ENCODE data around the gene FAM227B. TPM values are rescaled to one million over a fixed set of nuclear protein-coding genes. Genes with fewer than 3 reads are reported as not detected.
"Not testable (repeated sequence)": the region's sequence is repeated elsewhere in the genome, so short reads cannot be mapped to it uniquely, and the experiment has no call there.

FAM227B gene
- total and polyA plus RNA-seq, 3 experiments from 2014 or later: 4.9 to 20.4 (median 5.6) TPM

- H3K4me3 Mint-ChIP-seq; H3K27me3 Mint-ChIP-seq; H3K9me3 ChIP-seq (ENCODE audit: low read length); H3K27me3 ChIP-seq (ENCODE audit: insufficient read depth, low read length, poor library complexity, severe bottlenecking); H3K4me1 ChIP-seq (ENCODE audit: insufficient read depth, low read length); H3K36me3 ChIP-seq (ENCODE audit: insufficient read depth, low read length); H3K4me3 ChIP-seq (ENCODE audit: low read length); POLR2A ChIA-PET; H3K27ac ChIP-seq (ENCODE audit: low read depth, low read length); DNase-seq; H3K4me1 Mint-ChIP-seq; H3K9me3 Mint-ChIP-seq; H3K36me3 Mint-ChIP-seq; CTCF ChIA-PET: not testable (repeated sequence)
- peak overlapping the region in 1 of 8 donors; percentile 50 for H3K27ac Mint-ChIP-seq
These were observed 135.2 kb downstream of the FAM227B start for GRCh38 chr15:49485401-49485800.

GRCh38 chr15:49478982-49479381, 141.6 kb downstream of the FAM227B start:
- H3K4me3 Mint-ChIP-seq; H3K9me3 ChIP-seq (ENCODE audit: low read length); H3K27me3 ChIP-seq (ENCODE audit: insufficient read depth, low read length, poor library complexity, severe bottlenecking); H3K27me3 Mint-ChIP-seq; H3K4me1 ChIP-seq (ENCODE audit: insufficient read depth, low read length); H3K27ac Mint-ChIP-seq; DNase-seq; CTCF ChIA-PET; H3K4me1 Mint-ChIP-seq; H3K36me3 Mint-ChIP-seq; H3K27ac ChIP-seq (ENCODE audit: low read depth, low read length); H3K36me3 ChIP-seq (ENCODE audit: insufficient read depth, low read length); H3K9me3 Mint-ChIP-seq; H3K4me3 ChIP-seq (ENCODE audit: low read length); POLR2A ChIA-PET: not testable (repeated sequence)

GRCh38 chr15:49478021-49478420, 142.6 kb downstream of the FAM227B start:
- H3K36me3 ChIP-seq (ENCODE audit: insufficient read depth, low read length); H3K27ac ChIP-seq (ENCODE audit: low read depth, low read length); CTCF ChIA-PET; H3K36me3 Mint-ChIP-seq; DNase-seq; H3K9me3 ChIP-seq (ENCODE audit: low read length); H3K4me1 ChIP-seq (ENCODE audit: insufficient read depth, low read length); POLR2A ChIA-PET; H3K4me1 Mint-ChIP-seq; H3K4me3 ChIP-seq (ENCODE audit: low read length); H3K27me3 ChIP-seq (ENCODE audit: insufficient read depth, low read length, poor library complexity, severe bottlenecking); H3K27me3 Mint-ChIP-seq; H3K9me3 Mint-ChIP-seq; H3K4me3 Mint-ChIP-seq: not testable (repeated sequence)
- H3K27ac Mint-ChIP-seq: peak overlapping the region in 1 of 8 donors; percentile 50

GRCh38 chr15:49473031-49473430, 147.6 kb downstream of the FAM227B start:
- H3K4me3 ChIP-seq (ENCODE audit: low read length): no peak overlapping the region
- Mint-ChIP-seq H3K9me3 (no peaks in the 10 kb centered on the region), H3K27me3 (no peaks in the 10 kb centered on the region), H3K4me1 (peaks cover 3 to 8% (median 5%) of the 10 kb centered on the region in 3 donors), H3K4me3 (no peak overlapping the region), H3K27ac (no peak overlapping the region), H3K36me3 (no peaks in the 10 kb centered on the region)
- no peaks in the 10 kb centered on the region for H3K9me3 ChIP-seq (ENCODE audit: low read length)
- no peak overlapping the region for H3K27ac ChIP-seq (ENCODE audit: low read depth, low read length)
- ChIA-PET CTCF (no interaction called here), POLR2A (no interaction called here)
- no peaks in the 10 kb centered on the region for H3K27me3 ChIP-seq (ENCODE audit: insufficient read depth, low read length, poor library complexity, severe bottlenecking)
- no peak for DNase-seq
- no peaks in the 10 kb centered on the region for H3K36me3 ChIP-seq (ENCODE audit: insufficient read depth, low read length)
- H3K4me1 ChIP-seq (ENCODE audit: insufficient read depth, low read length): no peaks in the 10 kb centered on the region

- no peak overlapping the region for H3K27ac ChIP-seq (ENCODE audit: low read depth, low read length)
- Mint-ChIP-seq H3K4me3 (no peak overlapping the region), H3K27me3 (no peaks in the 10 kb centered on the region), H3K4me1 (peaks cover 3 to 8% (median 6%) of the 10 kb centered on the region in 3 donors), H3K9me3 (no peaks in the 10 kb centered on the region), H3K27ac (no peak overlapping the region), H3K36me3 (no peaks in the 10 kb centered on the region)
- H3K9me3 ChIP-seq (ENCODE audit: low read length): no peaks in the 10 kb centered on the region
- no peak for DNase-seq
- H3K36me3 ChIP-seq (ENCODE audit: insufficient read depth, low read length): no peaks in the 10 kb centered on the region
- CTCF ChIA-PET: interaction anchor here (0.6 to 1.5 kb wide), 3 partner anchors 25 to 545 kb away, joined by 3 to 5 read pairs (median 3); no protein-coding TSS in a partner anchor
- POLR2A ChIA-PET: interaction anchor here (0.6 kb wide), 1 partner anchor 768 kb away, joined by 6 read pairs; no protein-coding TSS in a partner anchor
- no peaks in the 10 kb centered on the region for H3K4me1 ChIP-seq (ENCODE audit: insufficient read depth, low read length)
- H3K27me3 ChIP-seq (ENCODE audit: insufficient read depth, low read length, poor library complexity, severe bottlenecking): no peaks in the 10 kb centered on the region
- no peak overlapping the region for H3K4me3 ChIP-seq (ENCODE audit: low read length)
These were observed 148.3 kb downstream of the FAM227B start for GRCh38 chr15:49472338-49472737.

- peaks cover 5 to 14% (median 12%) of the 10 kb centered on the region in 3 donors for H3K4me1 Mint-ChIP-seq
- Histone ChIP-seq H3K27me3 (ENCODE audit: insufficient read depth, low read length, poor library complexity, severe bottlenecking) (no peaks in the 10 kb centered on the region), H3K4me3 (ENCODE audit: low read length) (no peak overlapping the region), H3K9me3 (ENCODE audit: low read length) (no peaks in the 10 kb centered on the region), H3K27ac (ENCODE audit: low read depth, low read length) (no peak overlapping the region), H3K36me3 (ENCODE audit: insufficient read depth, low read length) (no peaks in the 10 kb centered on the region), H3K4me1 (ENCODE audit: insufficient read depth, low read length) (no peaks in the 10 kb centered on the region)
- peak overlapping the region in 2 of 8 donors; percentile 56 to 60 for H3K27ac Mint-ChIP-seq
- H3K4me3 Mint-ChIP-seq: peak overlapping the region in 3 of 7 donors; percentile 32 to 55 (median 50)
- peak in 1 of 5 donors; percentile 13 for DNase-seq
- no peaks in the 10 kb centered on the region for H3K27me3 Mint-ChIP-seq
- H3K36me3 Mint-ChIP-seq: no peaks in the 10 kb centered on the region
- ChIA-PET POLR2A (interaction anchor here (0.6 kb wide), 1 partner anchor 769 kb away, joined by 6 read pairs; no protein-coding TSS in a partner anchor), CTCF (interaction anchor here (0.6 to 1.5 kb wide), 3 partner anchors 24 to 546 kb away, joined by 3 to 5 read pairs (median 3); no protein-coding TSS in a partner anchor)
- H3K9me3 Mint-ChIP-seq: no peaks in the 10 kb centered on the region
These were observed 148.9 kb downstream of the FAM227B start for GRCh38 chr15:49471733-49472132.

- H3K9me3 Mint-ChIP-seq; H3K9me3 ChIP-seq (ENCODE audit: low read length); H3K4me3 ChIP-seq (ENCODE audit: low read length); H3K27me3 ChIP-seq (ENCODE audit: insufficient read depth, low read length, poor library complexity, severe bottlenecking); H3K27me3 Mint-ChIP-seq; H3K36me3 ChIP-seq (ENCODE audit: insufficient read depth, low read length); H3K27ac ChIP-seq (ENCODE audit: low read depth, low read length); H3K4me1 ChIP-seq (ENCODE audit: insufficient read depth, low read length); POLR2A ChIA-PET; H3K36me3 Mint-ChIP-seq: not testable (repeated sequence)
- CTCF ChIA-PET: interaction anchor here (1.4 to 1.5 kb wide), 2 partner anchors 532 to 546 kb away, joined by 3 to 5 read pairs; no protein-coding TSS in a partner anchor
- Mint-ChIP-seq H3K4me3 (peak overlapping the region in 3 of 7 donors; percentile 32 to 55 (median 50)), H3K4me1 (peaks cover 6 to 17% (median 17%) of the 10 kb centered on the region in 3 donors), H3K27ac (peak overlapping the region in 1 of 8 donors; percentile 56)
- peak in 1 of 5 donors; percentile 39 for DNase-seq
These were observed 149.4 kb downstream of the FAM227B start for GRCh38 chr15:49471248-49471647.

GRCh38 chr15:49468481-49468839, 152.2 kb downstream of the FAM227B start:
- H3K27ac Mint-ChIP-seq: no peak overlapping the region
- ChIA-PET POLR2A (no interaction called here), CTCF (no interaction called here)

More at GRCh38 chr15:49468481-49468839, 152.2 kb downstream of the FAM227B start:
- peaks cover 6 to 20% (median 20%) of the 10 kb centered on the region in 3 donors for H3K4me1 Mint-ChIP-seq
- H3K27me3 ChIP-seq (ENCODE audit: insufficient read depth, low read length, poor library complexity, severe bottlenecking): no peaks in the 10 kb centered on the region
- H3K27ac ChIP-seq (ENCODE audit: low read depth, low read length): no peak overlapping the region
- H3K4me3 ChIP-seq (ENCODE audit: low read length): no peak overlapping the region
- no peaks in the 10 kb centered on the region for H3K4me1 ChIP-seq (ENCODE audit: insufficient read depth, low read length)
- H3K9me3 ChIP-seq (ENCODE audit: low read length): no peaks in the 10 kb centered on the region
- DNase-seq: no peak
- H3K27me3 Mint-ChIP-seq: no peaks in the 10 kb centered on the region
- H3K9me3 Mint-ChIP-seq: no peaks in the 10 kb centered on the region
- H3K36me3 ChIP-seq (ENCODE audit: insufficient read depth, low read length): no peaks in the 10 kb centered on the region
- H3K36me3 Mint-ChIP-seq: no peaks in the 10 kb centered on the region
- no peak overlapping the region for H3K4me3 Mint-ChIP-seq
